Body of pancreas (tissue), 4 donors: ENCODE results near the gene HLA-DPA1.

Experiments
- POLR2A ChIP-seq, 3 donors: fragments of 450-650 bp; IDR thresholded peaks; one replicate each; pipeline ENCODE4 v1.6.1; 2016; ENCODE audit warnings: antibody characterized with exemption in 3 of 3, mild to moderate bottlenecking in 2 of 3
- TF ChIP-seq, protein P1 (sequence below), 7 experiments: fragments of 450-650 bp in 4 of 7; fragments of 200-600 bp in 3 of 7; sonication (generic) in 3 of 7; IDR thresholded peaks; one replicate each; pipeline ENCODE4 v1.5.1; 2016 to 2019; ENCODE audit warnings: antibody characterized with exemption in 7 of 7

DNA sequence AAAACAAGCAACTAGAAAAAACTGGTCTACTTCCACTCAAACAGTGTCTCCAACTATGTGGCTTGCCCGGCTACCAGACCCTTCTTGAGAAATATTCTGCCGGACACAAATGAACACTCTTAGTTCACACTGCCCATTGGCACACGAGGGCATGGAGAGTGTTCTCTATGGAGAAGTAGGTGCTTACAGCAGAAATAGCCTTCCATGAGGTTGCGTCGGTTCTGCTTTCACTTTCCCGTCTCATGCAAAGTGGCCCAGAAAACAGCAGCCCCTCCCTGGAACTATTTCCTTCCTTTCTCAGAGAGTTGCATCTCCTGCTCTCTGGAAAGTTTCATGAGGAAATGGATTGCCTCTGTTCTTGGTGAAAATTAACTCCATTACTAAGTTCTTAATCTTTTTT lies 54.5 kb downstream of the HLA-DPA1 start:
- TF ChIP-seq, protein P1, sequence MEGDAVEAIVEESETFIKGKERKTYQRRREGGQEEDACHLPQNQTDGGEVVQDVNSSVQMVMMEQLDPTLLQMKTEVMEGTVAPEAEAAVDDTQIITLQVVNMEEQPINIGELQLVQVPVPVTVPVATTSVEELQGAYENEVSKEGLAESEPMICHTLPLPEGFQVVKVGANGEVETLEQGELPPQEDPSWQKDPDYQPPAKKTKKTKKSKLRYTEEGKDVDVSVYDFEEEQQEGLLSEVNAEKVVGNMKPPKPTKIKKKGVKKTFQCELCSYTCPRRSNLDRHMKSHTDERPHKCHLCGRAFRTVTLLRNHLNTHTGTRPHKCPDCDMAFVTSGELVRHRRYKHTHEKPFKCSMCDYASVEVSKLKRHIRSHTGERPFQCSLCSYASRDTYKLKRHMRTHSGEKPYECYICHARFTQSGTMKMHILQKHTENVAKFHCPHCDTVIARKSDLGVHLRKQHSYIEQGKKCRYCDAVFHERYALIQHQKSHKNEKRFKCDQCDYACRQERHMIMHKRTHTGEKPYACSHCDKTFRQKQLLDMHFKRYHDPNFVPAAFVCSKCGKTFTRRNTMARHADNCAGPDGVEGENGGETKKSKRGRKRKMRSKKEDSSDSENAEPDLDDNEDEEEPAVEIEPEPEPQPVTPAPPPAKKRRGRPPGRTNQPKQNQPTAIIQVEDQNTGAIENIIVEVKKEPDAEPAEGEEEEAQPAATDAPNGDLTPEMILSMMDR (IDR thresholded peaks at IDR 0.05): no peak
- TF ChIP-seq POLR2A (IDR thresholded peaks at IDR 0.05): peak in 2 of 3 donors; percentile 27 to 32
